HEK293 (cell line): ENCODE results near the gene XPO5.

Experiments used
- EGR2 ChIP-seq: fragments of 450-650 bp; formaldehyde crosslinking; IDR thresholded peaks from 2 replicates; pipeline ENCODE4 v1.5.1; 2016; ENCODE audit warnings: low read depth, missing biosample characterization, missing genetic modification characterization
- GLI2 ChIP-seq: fragments of 450-650 bp; formaldehyde crosslinking; IDR thresholded peaks from 2 replicates; pipeline ENCODE4; 2017; ENCODE audit warnings: missing biosample characterization, missing genetic modification characterization, low read depth, borderline replicate concordance
- HOXC10 ChIP-seq: sonication (generic); formaldehyde crosslinking; IDR thresholded peaks from 2 replicates; pipeline ENCODE4 v1.8.1; 2023; ENCODE audit warnings: mild to moderate bottlenecking, missing genetic modification reagents
- KLF1 ChIP-seq: fragments of 450-650 bp; formaldehyde crosslinking; IDR thresholded peaks from 2 replicates; pipeline ENCODE4 v1.5.1; 2016; ENCODE audit warnings: missing biosample characterization, missing genetic modification characterization
- KLF7 ChIP-seq: fragments of 450-650 bp; formaldehyde crosslinking; IDR thresholded peaks from 2 replicates; pipeline ENCODE4 v1.5.1; 2016; ENCODE audit warnings: missing biosample characterization, missing genetic modification characterization, borderline replicate concordance
- KLF8 ChIP-seq: fragments of 450-650 bp; formaldehyde crosslinking; IDR thresholded peaks from 2 replicates; pipeline ENCODE4 v1.5.1; 2016; ENCODE audit warnings: missing biosample characterization, missing genetic modification characterization
- MEIS1 ChIP-seq: sonication (generic); formaldehyde crosslinking; IDR thresholded peaks from 2 replicates; pipeline ENCODE4 v1.8.1; 2022; ENCODE audit warnings: missing genetic modification reagents, mild to moderate bottlenecking, borderline replicate concordance
- OVOL3 ChIP-seq: fragments of 450-650 bp; formaldehyde crosslinking; IDR thresholded peaks from 2 replicates; pipeline ENCODE4 v1.5.1; 2016; ENCODE audit warnings: missing biosample characterization, missing genetic modification characterization
- SCRT1 ChIP-seq: fragments of 450-650 bp; formaldehyde crosslinking; IDR thresholded peaks from 2 replicates; pipeline ENCODE4 v1.5.1; 2016; ENCODE audit warnings: missing biosample characterization, missing genetic modification characterization, borderline replicate concordance
- WT1 ChIP-seq: fragments of 450-650 bp; formaldehyde crosslinking; IDR thresholded peaks from 2 replicates; pipeline ENCODE4 v1.5.1; 2016; ENCODE audit warnings: missing biosample characterization, missing genetic modification characterization
- YY1 ChIP-seq: fragments of 450-650 bp; formaldehyde crosslinking; IDR thresholded peaks from 2 replicates; pipeline ENCODE4 v1.5.1; 2018; ENCODE audit warnings: missing biosample characterization, missing genetic modification characterization
- YY2 ChIP-seq: fragments of 450-650 bp; formaldehyde crosslinking; IDR thresholded peaks from 2 replicates; pipeline ENCODE4 v1.5.1; 2016; ENCODE audit warnings: missing biosample characterization, missing genetic modification characterization
- ZBTB1 ChIP-seq: fragments of 450-650 bp; formaldehyde crosslinking; IDR thresholded peaks from 2 replicates; pipeline ENCODE4 v1.5.1; 2016; ENCODE audit warnings: missing biosample characterization, missing genetic modification characterization
- ZBTB17 ChIP-seq: fragments of 450-650 bp; formaldehyde crosslinking; IDR thresholded peaks from 2 replicates; pipeline ENCODE4 v1.5.1; 2016; ENCODE audit warnings: missing biosample characterization, missing genetic modification characterization
- ZFP3 ChIP-seq: fragments of 450-650 bp; formaldehyde crosslinking; IDR thresholded peaks from 2 replicates; pipeline ENCODE4 v1.5.1; 2016; ENCODE audit warnings: low read depth, missing biosample characterization, missing genetic modification characterization
- ZNF157 ChIP-seq: fragments of 450-650 bp; formaldehyde crosslinking; IDR thresholded peaks from 2 replicates; pipeline ENCODE4 v1.5.1; 2016; ENCODE audit warnings: missing biosample characterization, missing genetic modification characterization
- ZNF184 ChIP-seq: fragments of 450-650 bp; IDR thresholded peaks from 2 replicates; pipeline ENCODE4 v1.5.1; 2018; ENCODE audit warnings: missing biosample characterization, mild to moderate bottlenecking, missing genetic modification characterization
- ZNF214 ChIP-seq: fragments of 450-650 bp; formaldehyde crosslinking; IDR thresholded peaks from 2 replicates; pipeline ENCODE4 v1.5.1; 2017; ENCODE audit warnings: missing biosample characterization, mild to moderate bottlenecking, missing genetic modification characterization, borderline replicate concordance
- ZNF341 ChIP-seq: fragments of 450-650 bp; formaldehyde crosslinking; IDR thresholded peaks from 2 replicates; pipeline ENCODE4; 2016; ENCODE audit warnings: low read depth, missing biosample characterization, missing genetic modification characterization
- ZNF48 ChIP-seq: fragments of 450-650 bp; formaldehyde crosslinking; IDR thresholded peaks from 2 replicates; pipeline ENCODE4 v1.5.1; 2016; ENCODE audit warnings: missing biosample characterization, missing genetic modification characterization
- ZNF501 ChIP-seq: fragments of 450-650 bp; formaldehyde crosslinking; IDR thresholded peaks from 2 replicates; pipeline ENCODE4 v1.5.1; 2016; ENCODE audit warnings: missing biosample characterization, missing genetic modification characterization
- ZNF548 ChIP-seq: fragments of 450-650 bp; formaldehyde crosslinking; IDR thresholded peaks from 2 replicates; pipeline ENCODE4 v1.5.1; 2016; ENCODE audit warnings: missing biosample characterization, missing genetic modification characterization
- ZNF555 ChIP-seq: fragments of 450-650 bp; formaldehyde crosslinking; conservative IDR thresholded peaks from 2 replicates; pipeline ENCODE4 v1.5.1; 2017; ENCODE audit warnings: missing biosample characterization, mild to moderate bottlenecking, missing genetic modification characterization, inconsistent platforms
- ZNF621 ChIP-seq: fragments of 450-650 bp; formaldehyde crosslinking; IDR thresholded peaks from 2 replicates; pipeline ENCODE4 v1.5.1; 2017; ENCODE audit warnings: missing biosample characterization, missing genetic modification characterization
- ZNF660 ChIP-seq: fragments of 450-650 bp; IDR thresholded peaks from 2 replicates; pipeline ENCODE4 v1.5.1; 2018; ENCODE audit warnings: missing biosample characterization, mild to moderate bottlenecking, missing genetic modification characterization
- ZNF747 ChIP-seq: fragments of 450-650 bp; formaldehyde crosslinking; IDR thresholded peaks from 2 replicates; pipeline ENCODE4 v1.5.1; 2016; ENCODE audit warnings: missing biosample characterization, missing genetic modification characterization
- ZNF791 ChIP-seq: fragments of 450-650 bp; formaldehyde crosslinking; IDR thresholded peaks from 2 replicates; pipeline ENCODE4 v1.5.1; 2016; ENCODE audit warnings: missing biosample characterization, missing genetic modification characterization
- ZSCAN23 ChIP-seq: fragments of 450-650 bp; formaldehyde crosslinking; IDR thresholded peaks from 2 replicates; pipeline ENCODE4 v1.5.1; 2016; ENCODE audit warnings: missing biosample characterization, missing genetic modification characterization
- ZSCAN30 ChIP-seq: fragments of 450-650 bp; IDR thresholded peaks from 2 replicates; pipeline ENCODE4 v1.5.1; 2018; ENCODE audit warnings: missing biosample characterization, mild to moderate bottlenecking, missing genetic modification characterization, moderate library complexity
- TF ChIP-seq, protein P1 (sequence below): fragments of 450-650 bp; formaldehyde crosslinking; IDR thresholded peaks from 2 replicates; pipeline ENCODE4 v1.5.1; 2016; ENCODE audit warnings: missing biosample characterization, missing genetic modification characterization
- TF ChIP-seq, protein P2 (sequence below): fragments of 450-650 bp; formaldehyde crosslinking; IDR thresholded peaks from 2 replicates; pipeline ENCODE4 v1.5.1; 2017; ENCODE audit warnings: missing biosample characterization, missing genetic modification characterization
- TF ChIP-seq, protein P3 (sequence below): fragments of 450-650 bp; formaldehyde crosslinking; IDR thresholded peaks from 2 replicates; pipeline ENCODE4 v1.5.1; 2016; ENCODE audit warnings: missing biosample characterization, missing genetic modification characterization
- TF ChIP-seq, protein P4 (sequence below): fragments of 450-650 bp; formaldehyde crosslinking; IDR thresholded peaks from 2 replicates; pipeline ENCODE4 v1.5.1; 2016; ENCODE audit warnings: missing biosample characterization, missing genetic modification characterization
- TF ChIP-seq, protein P5 (sequence below): fragments of 450-650 bp; formaldehyde crosslinking; IDR thresholded peaks from 2 replicates; pipeline ENCODE4 v1.5.1; 2016; ENCODE audit warnings: missing biosample characterization, missing genetic modification characterization
- TF ChIP-seq, protein P6 (sequence below): fragments of 450-650 bp; formaldehyde crosslinking; IDR thresholded peaks from 2 replicates; pipeline ENCODE4 v1.5.1; 2016; ENCODE audit warnings: missing biosample characterization, missing genetic modification characterization, borderline replicate concordance

The XPO5 gene

DNA sequence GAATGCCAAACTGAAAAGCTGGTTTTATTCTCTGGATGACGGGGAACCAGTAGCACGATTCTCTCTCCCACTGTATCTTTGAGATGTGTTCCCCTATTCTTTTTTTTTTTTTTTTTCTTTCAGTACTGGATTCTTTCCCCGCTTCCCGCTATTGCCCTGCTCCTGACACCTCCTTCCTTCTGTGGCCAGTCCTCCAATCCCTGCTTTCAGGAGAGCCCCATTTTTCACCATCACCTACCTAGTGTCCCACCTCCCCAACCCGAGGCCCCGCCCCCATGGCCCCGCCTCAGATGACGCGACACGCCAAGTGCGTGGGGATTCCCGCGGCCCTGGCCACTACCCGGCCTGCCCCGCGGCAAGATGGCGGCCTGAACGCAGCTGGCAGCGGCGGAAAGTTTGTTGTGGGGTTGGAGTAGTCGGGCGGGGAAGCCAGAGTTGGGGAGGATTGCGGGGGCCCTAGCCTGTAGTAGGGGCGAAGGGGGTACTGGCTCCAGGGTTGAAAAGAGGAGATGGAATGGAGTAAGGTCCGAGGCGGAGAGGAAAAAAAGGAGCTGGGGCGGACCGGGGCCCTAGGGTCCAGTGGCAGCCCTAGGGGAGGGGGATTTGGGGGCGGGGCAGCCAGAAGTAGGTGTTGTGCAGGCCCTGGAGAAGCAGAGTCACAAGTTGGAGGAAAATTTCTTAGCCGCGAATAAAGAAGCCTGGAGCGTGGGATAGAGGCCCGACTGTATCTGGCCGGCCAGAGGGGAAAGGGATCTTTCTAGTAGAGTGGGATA is 98.4 kb downstream of the XPO5 start, which contains the start of gene TJAP1 (continued):
- TF ChIP-seq, protein P1, sequence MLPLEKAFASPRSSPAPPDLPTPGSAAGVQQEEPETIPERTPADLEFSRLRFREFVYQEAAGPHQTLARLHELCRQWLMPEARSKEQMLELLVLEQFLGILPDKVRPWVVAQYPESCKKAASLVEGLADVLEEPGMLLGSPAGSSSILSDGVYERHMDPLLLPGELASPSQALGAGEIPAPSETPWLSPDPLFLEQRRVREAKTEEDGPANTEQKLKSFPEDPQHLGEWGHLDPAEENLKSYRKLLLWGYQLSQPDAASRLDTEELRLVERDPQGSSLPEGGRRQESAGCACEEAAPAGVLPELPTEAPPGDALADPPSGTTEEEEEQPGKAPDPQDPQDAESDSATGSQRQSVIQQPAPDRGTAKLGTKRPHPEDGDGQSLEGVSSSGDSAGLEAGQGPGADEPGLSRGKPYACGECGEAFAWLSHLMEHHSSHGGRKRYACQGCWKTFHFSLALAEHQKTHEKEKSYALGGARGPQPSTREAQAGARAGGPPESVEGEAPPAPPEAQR (tag by site-specific recombination), result no peak
- TF ChIP-seq WT1, result no peak
- TF ChIP-seq ZNF791 (tag by site-specific recombination), result no peak
- peak; percentile 72; the same call in 1 of the 2 replicates for TF ChIP-seq KLF8 (tag by site-specific recombination)
- peak; percentile 88 for TF ChIP-seq ZNF501 (tag by site-specific recombination)
- TF ChIP-seq MEIS1 (CRISPR knock-in tag), result no peak
- TF ChIP-seq ZNF548, result no peak
- TF ChIP-seq HOXC10 (CRISPR knock-in tag), result no peak
- TF ChIP-seq EGR2 (tag by site-specific recombination), result peak; percentile 68
- no peak for TF ChIP-seq ZSCAN23 (tag by site-specific recombination)
- no peak for TF ChIP-seq SCRT1 (tag by site-specific recombination)
- 0 out of 2 replicates have a peak, but pooled peaks have one; percentile 41 for TF ChIP-seq ZSCAN30 (tag by site-specific recombination)
- 0 out of 2 replicates have a peak, but pooled peaks have one; percentile 31 for TF ChIP-seq ZNF660 (tag by site-specific recombination)
- TF ChIP-seq, protein P2, sequence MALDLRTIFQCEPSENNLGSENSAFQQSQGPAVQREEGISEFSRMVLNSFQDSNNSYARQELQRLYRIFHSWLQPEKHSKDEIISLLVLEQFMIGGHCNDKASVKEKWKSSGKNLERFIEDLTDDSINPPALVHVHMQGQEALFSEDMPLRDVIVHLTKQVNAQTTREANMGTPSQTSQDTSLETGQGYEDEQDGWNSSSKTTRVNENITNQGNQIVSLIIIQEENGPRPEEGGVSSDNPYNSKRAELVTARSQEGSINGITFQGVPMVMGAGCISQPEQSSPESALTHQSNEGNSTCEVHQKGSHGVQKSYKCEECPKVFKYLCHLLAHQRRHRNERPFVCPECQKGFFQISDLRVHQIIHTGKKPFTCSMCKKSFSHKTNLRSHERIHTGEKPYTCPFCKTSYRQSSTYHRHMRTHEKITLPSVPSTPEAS (tag by site-specific recombination), result no peak
- TF ChIP-seq YY2 (tag by site-specific recombination), result peak; percentile 89
- TF ChIP-seq YY1 (tag by site-specific recombination), result peak; percentile 89; the same call in 1 of the 2 replicates
- TF ChIP-seq ZFP3 (tag by site-specific recombination), result no peak
- TF ChIP-seq ZNF621 (tag by site-specific recombination), result no peak
- TF ChIP-seq KLF1 (tag by site-specific recombination), result no peak; the same call in 1 of the 2 replicates
- TF ChIP-seq, protein P3, sequence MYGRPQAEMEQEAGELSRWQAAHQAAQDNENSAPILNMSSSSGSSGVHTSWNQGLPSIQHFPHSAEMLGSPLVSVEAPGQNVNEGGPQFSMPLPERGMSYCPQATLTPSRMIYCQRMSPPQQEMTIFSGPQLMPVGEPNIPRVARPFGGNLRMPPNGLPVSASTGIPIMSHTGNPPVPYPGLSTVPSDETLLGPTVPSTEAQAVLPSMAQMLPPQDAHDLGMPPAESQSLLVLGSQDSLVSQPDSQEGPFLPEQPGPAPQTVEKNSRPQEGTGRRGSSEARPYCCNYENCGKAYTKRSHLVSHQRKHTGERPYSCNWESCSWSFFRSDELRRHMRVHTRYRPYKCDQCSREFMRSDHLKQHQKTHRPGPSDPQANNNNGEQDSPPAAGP, result no peak
- no peak for TF ChIP-seq KLF7 (tag by site-specific recombination)
- no peak for TF ChIP-seq OVOL3 (tag by site-specific recombination)
- TF ChIP-seq GLI2 (tag by site-specific recombination), result no peak
- TF ChIP-seq ZNF157 (tag by site-specific recombination), result no peak
- TF ChIP-seq ZNF747 (tag by site-specific recombination), result no peak
- no peak for TF ChIP-seq ZNF214
- TF ChIP-seq, protein P4, sequence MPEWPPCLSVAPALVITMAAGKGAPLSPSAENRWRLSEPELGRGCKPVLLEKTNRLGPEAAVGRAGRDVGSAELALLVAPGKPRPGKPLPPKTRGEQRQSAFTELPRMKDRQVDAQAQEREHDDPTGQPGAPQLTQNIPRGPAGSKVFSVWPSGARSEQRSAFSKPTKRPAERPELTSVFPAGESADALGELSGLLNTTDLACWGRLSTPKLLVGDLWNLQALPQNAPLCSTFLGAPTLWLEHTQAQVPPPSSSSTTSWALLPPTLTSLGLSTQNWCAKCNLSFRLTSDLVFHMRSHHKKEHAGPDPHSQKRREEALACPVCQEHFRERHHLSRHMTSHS (tag by site-specific recombination), result no peak
- TF ChIP-seq, protein P5, sequence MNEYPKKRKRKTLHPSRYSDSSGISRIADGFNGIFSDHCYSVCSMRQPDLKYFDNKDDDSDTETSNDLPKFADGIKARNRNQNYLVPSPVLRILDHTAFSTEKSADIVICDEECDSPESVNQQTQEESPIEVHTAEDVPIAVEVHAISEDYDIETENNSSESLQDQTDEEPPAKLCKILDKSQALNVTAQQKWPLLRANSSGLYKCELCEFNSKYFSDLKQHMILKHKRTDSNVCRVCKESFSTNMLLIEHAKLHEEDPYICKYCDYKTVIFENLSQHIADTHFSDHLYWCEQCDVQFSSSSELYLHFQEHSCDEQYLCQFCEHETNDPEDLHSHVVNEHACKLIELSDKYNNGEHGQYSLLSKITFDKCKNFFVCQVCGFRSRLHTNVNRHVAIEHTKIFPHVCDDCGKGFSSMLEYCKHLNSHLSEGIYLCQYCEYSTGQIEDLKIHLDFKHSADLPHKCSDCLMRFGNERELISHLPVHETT (tag by site-specific recombination), result peak; percentile 31; the same call in 1 of the 2 replicates
- TF ChIP-seq, protein P6, sequence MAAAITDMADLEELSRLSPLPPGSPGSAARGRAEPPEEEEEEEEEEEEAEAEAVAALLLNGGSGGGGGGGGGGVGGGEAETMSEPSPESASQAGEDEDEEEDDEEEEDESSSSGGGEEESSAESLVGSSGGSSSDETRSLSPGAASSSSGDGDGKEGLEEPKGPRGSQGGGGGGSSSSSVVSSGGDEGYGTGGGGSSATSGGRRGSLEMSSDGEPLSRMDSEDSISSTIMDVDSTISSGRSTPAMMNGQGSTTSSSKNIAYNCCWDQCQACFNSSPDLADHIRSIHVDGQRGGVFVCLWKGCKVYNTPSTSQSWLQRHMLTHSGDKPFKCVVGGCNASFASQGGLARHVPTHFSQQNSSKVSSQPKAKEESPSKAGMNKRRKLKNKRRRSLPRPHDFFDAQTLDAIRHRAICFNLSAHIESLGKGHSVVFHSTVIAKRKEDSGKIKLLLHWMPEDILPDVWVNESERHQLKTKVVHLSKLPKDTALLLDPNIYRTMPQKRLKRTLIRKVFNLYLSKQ (tag by site-specific recombination), result no peak
- TF ChIP-seq ZBTB17 (tag by site-specific recombination), result peak; percentile 74
- peak; percentile 85 for TF ChIP-seq ZNF341
- TF ChIP-seq ZNF555 (tag by site-specific recombination), result no peak
- no peak for TF ChIP-seq ZBTB1 (tag by site-specific recombination)
- no peak for TF ChIP-seq ZNF48
- no peak for TF ChIP-seq ZNF184 (tag by site-specific recombination)
